OCI-LY3 (cell line): ENCODE data around the gene TEX13B.

Experiments used
- H2AFZ ChIP-seq: fragments of 200-600, 300-600 bp; shearing (Covaris generic); 2 replicates; pipeline ENCODE4 v1.6.0; 2014; ENCODE audit warnings: antibody characterized with exemption, low read depth, low read length
- H3K27ac ChIP-seq: fragments of 200-600, 300-600 bp; sonication (generic); 2 replicates; pipeline ENCODE4 v1.5.1; 2014; ENCODE audit warnings: mild to moderate bottlenecking, low read length, moderate library complexity, mixed read lengths
- H3K27me3 ChIP-seq: fragments of 200-600, 300-600 bp; sonication (generic); 2 replicates; pipeline ENCODE4 v1.6.1; 2014; ENCODE audit warnings: low read depth, low read length, mixed read lengths
- H3K36me3 ChIP-seq: fragments of 200-600, 300-600 bp; sonication (generic); replicated peaks from 2 replicates; pipeline ENCODE3; 2014; ENCODE audit warnings: low read depth, low read length, mixed read lengths
- H3K4me1 ChIP-seq: fragments of 300-600, 200-600 bp; sonication (generic); 2 replicates; pipeline ENCODE4 v1.6.1; 2014; ENCODE audit warnings: low read length, mixed read lengths
- H3K4me2 ChIP-seq: fragments of 200-600, 300-600 bp; sonication (generic); 2 replicates; pipeline ENCODE4 v1.6.1; 2014; ENCODE audit warnings: low read length, mixed read lengths
- H3K4me3 ChIP-seq: fragments of 300-600, 200-600 bp; sonication (generic); 2 replicates; pipeline ENCODE4 v1.5.1; 2014; ENCODE audit warnings: antibody characterized with exemption, mild to moderate bottlenecking, low read length, moderate library complexity
- H3K79me2 ChIP-seq: fragments of 300-600, 200-600 bp; shearing (Covaris generic); 2 replicates; pipeline ENCODE4 v1.6.1; 2014; ENCODE audit warnings: mild to moderate bottlenecking, low read length, mixed read lengths
- H3K9ac ChIP-seq: fragments of 300-600, 200-600 bp; shearing (Covaris generic); 2 replicates; pipeline ENCODE4 v1.6.0; 2014; ENCODE audit warnings: mild to moderate bottlenecking, low read length, moderate library complexity
- H3K9me3 ChIP-seq: fragments of 200-600, 300-600 bp; shearing (Covaris generic); 2 replicates; pipeline ENCODE4 v1.6.1; 2014; ENCODE audit warnings: low read length, mixed read lengths; ENCODE audit not compliant: insufficient read depth
- H4K20me1 ChIP-seq: fragments of 200-600, 300-600 bp; sonication (generic); 2 replicates; pipeline ENCODE4 v1.6.1; 2016; ENCODE audit warnings: low read length, mixed read lengths; ENCODE audit not compliant: insufficient read depth
- CTCF ChIP-seq: fragments of 200-600, 300-600 bp; sonication (generic); IDR thresholded peaks from 2 replicates; pipeline ENCODE4 v1.5.1; 2014; ENCODE audit warnings: antibody characterized with exemption, low read length, low read depth
- EZH2phosphoT487 ChIP-seq: fragments of 200-600 bp; shearing (Covaris generic); IDR thresholded peaks from 2 replicates; pipeline ENCODE4 v1.6.1; 2018; ENCODE audit warnings: antibody characterized with exemption, mixed run types, low read depth

Gene TEX13B

GRCh38 chrX:107936434-107936730, 45.8 kb downstream of the TEX13B start:
- Histone ChIP-seq H3K4me2 (no peak overlapping the region), H3K79me2 (no peaks in the 10 kb centered on the region), H3K27me3 (no peaks in the 10 kb centered on the region), H2AFZ (no peak overlapping the region), H3K4me1 (no peaks in the 10 kb centered on the region), H4K20me1 (no peaks in the 10 kb centered on the region), H3K9ac (no peak overlapping the region), H3K36me3 (no peaks in the 10 kb centered on the region), H3K9me3 (no peaks in the 10 kb centered on the region), H3K4me3 (no peak overlapping the region), H3K27ac (no peak overlapping the region)
- no peak for TF ChIP-seq EZH2phosphoT487
- TF ChIP-seq CTCF: no peak

GRCh38 chrX:107935664-107936433, 46.3 kb downstream of the TEX13B start:
- Histone ChIP-seq H4K20me1 (no peaks in the 10 kb centered on the region), H3K79me2 (no peaks in the 10 kb centered on the region), H3K4me1 (no peaks in the 10 kb centered on the region), H3K9ac (no peak overlapping the region), H3K27me3 (no peaks in the 10 kb centered on the region), H2AFZ (no peak overlapping the region), H3K4me3 (no peak overlapping the region), H3K9me3 (no peaks in the 10 kb centered on the region), H3K4me2 (no peak overlapping the region), H3K27ac (no peak overlapping the region), H3K36me3 (no peaks in the 10 kb centered on the region)
- TF ChIP-seq EZH2phosphoT487: no peak
- no peak for TF ChIP-seq CTCF

GRCh38 chrX:107935200-107935599, 47.0 kb downstream of the TEX13B start:
- H3K4me3 ChIP-seq: no peak overlapping the region
- no peak overlapping the region for H2AFZ ChIP-seq
- no peak overlapping the region for H3K9ac ChIP-seq
- TF ChIP-seq EZH2phosphoT487 (no peak), CTCF (no peak)
- H3K4me2 ChIP-seq: no peak overlapping the region
- H3K27ac ChIP-seq: no peak overlapping the region
- H3K27me3 ChIP-seq: no peaks in the 10 kb centered on the region
- no peaks in the 10 kb centered on the region for H3K9me3 ChIP-seq
- no peaks in the 10 kb centered on the region for H3K36me3 ChIP-seq
- no peaks in the 10 kb centered on the region for H4K20me1 ChIP-seq
- no peaks in the 10 kb centered on the region for H3K4me1 ChIP-seq
- no peaks in the 10 kb centered on the region for H3K79me2 ChIP-seq

- H3K4me3 ChIP-seq: no peak overlapping the region
- H3K36me3 ChIP-seq: no peaks in the 10 kb centered on the region
- H3K4me1 ChIP-seq: no peaks in the 10 kb centered on the region
- H3K79me2 ChIP-seq: no peaks in the 10 kb centered on the region
- no peak overlapping the region for H3K27ac ChIP-seq
- no peak overlapping the region for H2AFZ ChIP-seq
- H3K27me3 ChIP-seq: no peaks in the 10 kb centered on the region
- H4K20me1 ChIP-seq: no peaks in the 10 kb centered on the region
- H3K9me3 ChIP-seq: no peaks in the 10 kb centered on the region
- no peak overlapping the region for H3K4me2 ChIP-seq
- no peak overlapping the region for H3K9ac ChIP-seq
- TF ChIP-seq EZH2phosphoT487 (no peak), CTCF (no peak)
These were observed 47.9 kb downstream of the TEX13B start for GRCh38 chrX:107934262-107934661.
